Measurements from ENCODE around the gene TMEM243.

DNA sequence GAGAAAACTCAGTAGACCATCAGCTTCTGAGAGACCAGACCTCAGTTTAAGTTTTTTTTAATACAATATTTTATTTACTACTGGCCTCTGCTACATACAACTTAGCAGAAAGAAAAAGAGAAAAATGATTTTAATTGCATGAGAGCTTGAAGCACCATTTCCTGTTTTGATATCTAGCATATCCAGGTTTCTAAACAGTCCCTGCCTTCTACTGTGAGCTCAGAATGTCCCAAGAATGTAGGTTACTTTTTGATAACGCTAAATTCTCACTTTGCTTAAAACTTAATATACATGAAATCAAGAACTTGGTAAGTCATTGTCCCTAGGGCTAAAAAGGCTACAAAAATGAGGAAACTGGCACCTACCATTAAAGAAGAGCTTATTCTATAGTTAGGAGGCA lies 7.0 kb downstream of the TMEM243 start:
- no peak for TF ChIP-seq POLR2A (IDR thresholded peaks at IDR 0.05)
- TF ChIP-seq, protein P1, sequence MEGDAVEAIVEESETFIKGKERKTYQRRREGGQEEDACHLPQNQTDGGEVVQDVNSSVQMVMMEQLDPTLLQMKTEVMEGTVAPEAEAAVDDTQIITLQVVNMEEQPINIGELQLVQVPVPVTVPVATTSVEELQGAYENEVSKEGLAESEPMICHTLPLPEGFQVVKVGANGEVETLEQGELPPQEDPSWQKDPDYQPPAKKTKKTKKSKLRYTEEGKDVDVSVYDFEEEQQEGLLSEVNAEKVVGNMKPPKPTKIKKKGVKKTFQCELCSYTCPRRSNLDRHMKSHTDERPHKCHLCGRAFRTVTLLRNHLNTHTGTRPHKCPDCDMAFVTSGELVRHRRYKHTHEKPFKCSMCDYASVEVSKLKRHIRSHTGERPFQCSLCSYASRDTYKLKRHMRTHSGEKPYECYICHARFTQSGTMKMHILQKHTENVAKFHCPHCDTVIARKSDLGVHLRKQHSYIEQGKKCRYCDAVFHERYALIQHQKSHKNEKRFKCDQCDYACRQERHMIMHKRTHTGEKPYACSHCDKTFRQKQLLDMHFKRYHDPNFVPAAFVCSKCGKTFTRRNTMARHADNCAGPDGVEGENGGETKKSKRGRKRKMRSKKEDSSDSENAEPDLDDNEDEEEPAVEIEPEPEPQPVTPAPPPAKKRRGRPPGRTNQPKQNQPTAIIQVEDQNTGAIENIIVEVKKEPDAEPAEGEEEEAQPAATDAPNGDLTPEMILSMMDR (IDR thresholded peaks at IDR 0.05) = no peak

Data from thyroid gland (tissue), 4 donors.